Prostate gland (tissue), 2 donors: ENCODE results near the gene RIPOR3.

ENCODE experiments used
- CTCF ChIP-seq, 4 experiments: fragments of 200-600 bp in 2 of 4; fragments of 450-650 bp in 2 of 4; sonication (generic) in 2 of 4; IDR thresholded peaks; 1 replicate in 3 of 4; 2 replicates in 1 of 4; pipeline ENCODE4 v1.5.1; 2016 to 2019; ENCODE audit warnings: antibody characterized with exemption in 4 of 4, mild to moderate bottlenecking in 2 of 4, moderate library complexity in 2 of 4
- POLR2A ChIP-seq: fragments of 450-650 bp; IDR thresholded peaks from one replicate; pipeline ENCODE4 v1.6.1; 2016; ENCODE audit warnings: antibody characterized with exemption, mild to moderate bottlenecking
- POLR2AphosphoS5 ChIP-seq: sonication (generic); formaldehyde crosslinking; IDR thresholded peaks from one replicate; pipeline ENCODE4 v1.6.1; 2017; ENCODE audit warnings: antibody characterized with exemption

GRCh38 chr20:50642288-50642803 lies 49.0 kb downstream of the RIPOR3 start:
- TF ChIP-seq CTCF (IDR thresholded peaks at IDR 0.05): no peak
- TF ChIP-seq POLR2AphosphoS5: no peak
- TF ChIP-seq POLR2A: no peak
